ENCODE results near the gene SKAP1.

Gene SKAP1

GRCh38 chr17:48095611-48096010 lies 334.4 kb downstream of the SKAP1 start:
- DNase-seq = no peak

- no peak for DNase-seq
These were observed 336.5 kb downstream of the SKAP1 start for GRCh38 chr17:48093341-48094045.

- no peak for DNase-seq
These were observed 345.1 kb downstream of the SKAP1 start for GRCh38 chr17:48084932-48085331.
